GM21360 (cell line): ENCODE measurements around the gene SCNN1A.

Experiments
- ATAC-seq: cut with Tn5 transposase; IDR thresholded peaks from one replicate; pipeline ENCODE4 v1.9.1; 2021; ENCODE audit warnings: mild to moderate bottlenecking, moderate library complexity; ENCODE audit not compliant: unreplicated experiment

The SCNN1A gene

GRCh38 chr12:6369916-6370575 is 5.3 kb downstream of the SCNN1A start:
- ATAC-seq: no peak

DNA sequence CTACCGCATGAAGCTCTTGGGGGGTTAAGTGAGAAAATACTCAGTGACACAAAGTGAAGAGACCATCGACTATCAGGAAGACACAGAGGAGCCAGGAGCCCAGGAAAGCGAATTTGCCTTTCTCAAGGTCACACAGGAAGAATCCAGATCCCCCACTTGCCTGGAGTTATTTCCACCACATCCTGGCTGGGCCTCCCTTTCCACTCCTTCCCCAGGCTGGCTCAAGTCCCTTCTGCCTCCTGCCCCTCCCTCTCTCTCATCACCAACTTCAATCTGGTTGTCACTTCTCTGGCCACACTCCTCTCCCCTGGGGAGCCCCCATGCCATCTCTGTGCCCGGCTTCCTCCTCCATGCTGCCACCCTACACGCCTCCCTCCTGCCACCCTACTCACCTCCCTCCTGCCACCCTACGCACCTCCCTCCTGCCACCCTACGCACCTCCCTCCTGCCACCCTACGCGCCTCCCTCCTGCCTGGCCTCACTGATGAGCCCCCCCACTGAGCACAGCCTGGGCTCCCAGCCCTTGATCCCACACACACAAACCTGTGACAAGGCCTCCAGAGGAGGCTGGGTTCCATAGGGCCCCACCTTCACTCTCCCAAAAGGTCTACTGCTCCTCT is 6.3 kb downstream of the SCNN1A start:
- no peak for ATAC-seq

DNA sequence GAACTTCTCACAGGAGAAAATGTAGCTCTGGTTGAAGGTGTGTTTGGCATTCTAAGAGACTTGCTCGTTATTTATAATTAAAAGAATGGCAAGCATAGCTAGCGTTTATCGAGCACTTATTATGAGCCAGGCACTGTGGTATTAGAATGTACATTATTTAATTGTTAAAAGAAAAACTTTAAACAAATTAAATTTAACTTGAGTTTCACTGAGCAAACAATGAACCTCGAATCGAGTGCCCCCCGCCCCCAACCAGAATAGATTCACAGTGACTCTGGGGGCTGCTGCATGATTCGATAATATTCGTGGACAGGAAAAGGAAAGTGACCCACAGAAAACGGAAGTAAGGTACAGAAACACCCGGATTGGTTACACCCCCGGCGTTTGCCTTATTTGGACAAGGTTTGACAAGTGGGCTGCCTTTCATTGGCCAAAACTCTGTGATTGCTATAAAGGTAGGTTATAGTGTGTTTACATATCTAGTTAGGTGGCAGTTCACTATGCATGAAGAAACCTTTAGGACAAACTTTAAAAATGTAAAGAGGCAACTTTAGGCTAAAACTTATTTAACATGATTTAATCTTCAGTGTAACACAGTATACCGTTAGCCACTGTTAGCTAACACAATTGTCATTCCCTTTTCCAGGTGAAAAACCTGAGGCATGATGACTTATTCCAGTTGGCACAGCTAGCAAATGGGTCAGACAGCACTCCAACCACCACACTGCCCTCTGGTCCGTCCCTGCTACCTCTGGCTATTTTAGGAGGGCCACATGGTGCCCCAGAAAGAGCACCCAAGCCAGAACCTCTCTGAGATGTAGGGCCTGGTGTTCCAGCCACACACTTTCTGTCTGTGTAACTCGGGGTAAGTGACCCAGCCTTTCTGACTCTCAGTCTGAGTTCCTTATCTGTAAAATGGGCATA is 7.1 kb downstream of the SCNN1A start:
- no peak for ATAC-seq

GRCh38 chr12:6367065-6367968 is 8.0 kb downstream of the SCNN1A start:
- no peak for ATAC-seq

GRCh38 chr12:6364044-6364374 is 11.4 kb downstream of the SCNN1A start:
- ATAC-seq: no peak

GRCh38 chr12:6363330-6364043 is 11.9 kb downstream of the SCNN1A start:
- ATAC-seq: no peak

GRCh38 chr12:6363010-6363329 is 12.4 kb downstream of the SCNN1A start:
- ATAC-seq: no peak

- no peak for ATAC-seq
These were observed 13.0 kb downstream of the SCNN1A start for GRCh38 chr12:6362403-6362802.

DNA sequence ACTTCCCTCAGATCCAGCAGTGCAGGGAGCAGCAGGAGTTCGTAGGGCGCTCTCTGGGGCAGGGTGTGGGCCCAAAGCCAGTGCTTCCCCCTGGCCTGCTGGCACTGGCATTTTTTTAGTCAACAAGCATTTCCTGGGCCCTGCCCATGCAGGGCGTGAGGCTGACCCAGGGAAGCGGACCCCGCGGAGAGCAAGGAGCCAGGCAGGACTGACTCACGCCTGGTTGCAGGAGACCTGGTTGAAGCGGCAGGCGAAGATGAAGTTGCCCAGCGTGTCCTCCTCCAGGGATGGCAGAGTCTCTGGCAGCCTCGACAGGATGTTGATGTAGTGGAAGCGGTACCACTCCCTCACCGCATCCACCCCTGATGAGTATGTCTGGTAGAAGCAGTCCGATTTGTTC is 13.5 kb downstream of the SCNN1A start:
- ATAC-seq: no peak

DNA sequence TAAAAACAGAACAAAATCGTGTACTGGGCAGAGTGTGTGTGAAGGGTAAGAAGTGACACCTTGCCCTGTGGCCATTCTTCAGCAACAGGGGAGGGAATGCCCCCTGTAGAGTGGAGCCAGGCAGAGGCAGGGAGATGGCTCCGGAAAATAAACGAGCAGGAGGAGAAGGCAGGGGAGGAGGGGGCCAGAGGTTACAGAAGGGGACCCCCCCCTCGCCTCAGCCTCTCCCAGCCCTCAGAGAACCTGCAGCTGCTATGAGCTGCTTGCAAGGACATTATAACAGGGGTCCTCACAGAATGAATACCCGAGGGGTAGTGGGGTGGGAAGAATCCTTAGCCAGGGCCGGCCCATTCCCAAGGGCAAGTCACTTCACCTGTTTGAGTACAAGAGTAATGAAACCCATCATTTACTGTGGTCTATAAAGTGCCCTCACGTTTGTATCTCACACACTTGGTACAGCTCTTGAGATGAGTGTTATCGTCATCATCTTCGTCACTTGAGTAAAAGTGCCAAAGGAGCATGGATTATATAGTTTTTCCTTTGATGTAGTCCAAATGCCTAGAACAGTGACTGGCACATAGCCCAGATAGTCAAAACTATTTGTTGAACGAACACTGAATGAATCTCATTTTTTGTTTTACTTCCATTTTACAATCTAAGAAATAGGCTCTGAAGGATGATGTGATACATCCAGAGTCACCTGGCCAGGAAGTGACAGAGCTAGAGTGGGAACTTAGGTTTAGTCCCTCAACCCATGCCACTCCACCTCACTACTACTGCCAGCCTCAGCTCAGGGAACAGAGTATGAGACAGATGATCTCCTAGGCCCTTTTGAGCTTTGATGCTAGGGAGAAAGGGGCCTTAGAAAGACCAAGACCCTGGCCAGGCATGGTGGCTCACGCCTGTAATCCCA is 14.5 kb downstream of the SCNN1A start:
- ATAC-seq: no peak

DNA sequence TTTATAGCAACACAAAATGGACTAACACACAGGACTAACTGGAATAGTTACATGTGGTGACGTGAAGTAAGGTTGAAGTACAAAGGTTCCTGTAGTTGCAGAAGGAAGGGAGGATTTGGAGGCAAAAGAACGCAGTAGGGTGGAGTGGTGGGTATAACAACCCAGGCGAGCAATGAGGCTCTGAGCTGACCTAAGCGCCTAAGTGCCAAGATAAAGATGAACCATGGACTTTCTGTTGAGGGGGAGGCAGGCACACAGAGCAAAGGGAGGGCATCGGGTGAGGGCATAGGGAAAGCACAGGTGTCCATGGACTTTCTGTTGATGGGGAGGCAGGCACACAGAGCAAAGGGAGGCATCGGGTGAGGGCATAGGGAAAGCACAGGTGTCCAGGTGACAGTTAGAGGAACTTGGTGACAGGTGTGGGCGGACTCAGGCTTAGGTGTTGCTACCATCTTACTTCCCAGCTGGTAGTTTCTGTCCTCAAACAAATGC is 15.2 kb downstream of the SCNN1A start:
- ATAC-seq: no peak

DNA sequence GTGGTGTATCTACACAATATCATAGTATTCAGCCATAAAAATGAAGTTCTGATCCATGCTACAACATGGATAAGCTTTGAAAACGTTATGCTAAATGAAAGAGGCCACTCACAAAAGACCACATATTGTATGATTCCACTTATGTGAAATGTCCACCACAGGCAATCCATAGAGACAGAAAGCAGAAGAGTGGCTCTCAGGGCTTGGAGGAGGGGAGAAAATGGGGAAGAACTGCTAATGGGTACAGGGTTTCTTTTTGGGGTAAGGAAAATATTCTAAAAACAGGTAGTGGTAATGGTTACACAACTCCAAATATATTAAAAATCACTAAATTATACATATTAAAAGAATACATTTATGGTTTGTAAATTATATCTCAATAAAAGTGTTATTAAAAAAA is 16.5 kb downstream of the SCNN1A start:
- no peak for ATAC-seq

DNA sequence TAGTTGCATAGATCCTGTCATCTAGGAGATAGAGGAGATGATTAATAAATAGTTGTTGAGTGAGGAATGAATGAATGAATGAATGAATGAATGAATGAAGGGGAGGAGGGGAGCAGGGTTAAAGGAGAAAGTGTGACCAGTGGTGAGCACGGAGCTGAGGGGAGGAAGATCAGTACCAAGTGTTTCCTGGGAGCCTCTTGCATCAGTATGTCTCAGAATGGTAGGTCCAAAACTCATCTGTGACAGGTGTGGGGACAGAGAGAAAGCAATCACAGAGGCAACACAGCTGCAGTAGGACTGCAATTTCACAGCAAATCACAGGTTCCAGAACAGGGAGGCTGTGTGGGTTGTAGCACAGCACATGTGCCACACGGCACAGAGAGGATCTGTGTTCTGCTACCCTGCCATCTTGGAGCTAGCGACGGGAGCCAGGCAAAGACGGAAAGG is 19.0 kb downstream of the SCNN1A start:
- no peak for ATAC-seq

DNA sequence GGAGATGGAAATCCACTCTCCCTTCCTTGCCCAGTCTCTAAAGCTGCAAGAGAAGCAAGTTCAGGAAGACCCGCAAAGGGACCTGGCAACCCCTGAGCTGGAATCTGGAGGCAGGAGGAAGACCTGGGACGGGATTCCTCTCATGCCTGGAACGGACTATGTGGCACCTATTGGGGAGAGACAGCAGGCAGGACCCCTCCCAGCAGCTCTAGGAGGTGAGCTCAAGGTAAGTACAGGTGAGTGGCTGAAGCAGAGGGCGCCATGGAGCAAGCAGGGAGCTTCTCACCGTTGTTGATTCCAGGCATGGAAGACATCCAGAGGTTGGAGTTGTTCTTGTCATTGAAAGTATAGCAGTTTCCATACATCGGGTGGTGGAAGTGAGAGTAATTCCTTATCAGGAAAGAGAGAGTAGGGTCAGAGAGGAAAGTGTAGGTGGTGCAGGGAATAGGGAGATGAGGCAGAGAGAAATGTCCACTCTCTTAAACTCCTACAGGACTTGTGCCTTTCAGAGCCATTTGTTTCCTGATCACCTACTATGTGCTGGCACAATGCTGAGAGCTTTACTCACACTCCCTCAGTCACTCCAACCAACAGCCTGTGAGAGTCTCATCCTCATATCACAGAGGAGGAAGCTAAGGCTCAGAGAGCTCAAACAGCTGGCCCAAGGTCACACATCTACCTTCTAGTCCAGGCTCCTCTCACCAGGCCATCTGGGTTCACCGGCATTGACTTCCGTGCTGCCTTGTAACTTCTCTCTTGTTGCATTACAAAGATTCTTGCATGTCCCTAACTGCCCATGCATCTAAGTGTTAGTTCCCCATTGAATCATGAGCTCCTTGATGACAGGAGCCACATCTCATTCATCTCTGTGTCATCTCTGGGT is 19.6 kb downstream of the SCNN1A start:
- no peak for ATAC-seq

GRCh38 chr12:6354495-6355393 is 20.6 kb downstream of the SCNN1A start:
- ATAC-seq: no peak

DNA sequence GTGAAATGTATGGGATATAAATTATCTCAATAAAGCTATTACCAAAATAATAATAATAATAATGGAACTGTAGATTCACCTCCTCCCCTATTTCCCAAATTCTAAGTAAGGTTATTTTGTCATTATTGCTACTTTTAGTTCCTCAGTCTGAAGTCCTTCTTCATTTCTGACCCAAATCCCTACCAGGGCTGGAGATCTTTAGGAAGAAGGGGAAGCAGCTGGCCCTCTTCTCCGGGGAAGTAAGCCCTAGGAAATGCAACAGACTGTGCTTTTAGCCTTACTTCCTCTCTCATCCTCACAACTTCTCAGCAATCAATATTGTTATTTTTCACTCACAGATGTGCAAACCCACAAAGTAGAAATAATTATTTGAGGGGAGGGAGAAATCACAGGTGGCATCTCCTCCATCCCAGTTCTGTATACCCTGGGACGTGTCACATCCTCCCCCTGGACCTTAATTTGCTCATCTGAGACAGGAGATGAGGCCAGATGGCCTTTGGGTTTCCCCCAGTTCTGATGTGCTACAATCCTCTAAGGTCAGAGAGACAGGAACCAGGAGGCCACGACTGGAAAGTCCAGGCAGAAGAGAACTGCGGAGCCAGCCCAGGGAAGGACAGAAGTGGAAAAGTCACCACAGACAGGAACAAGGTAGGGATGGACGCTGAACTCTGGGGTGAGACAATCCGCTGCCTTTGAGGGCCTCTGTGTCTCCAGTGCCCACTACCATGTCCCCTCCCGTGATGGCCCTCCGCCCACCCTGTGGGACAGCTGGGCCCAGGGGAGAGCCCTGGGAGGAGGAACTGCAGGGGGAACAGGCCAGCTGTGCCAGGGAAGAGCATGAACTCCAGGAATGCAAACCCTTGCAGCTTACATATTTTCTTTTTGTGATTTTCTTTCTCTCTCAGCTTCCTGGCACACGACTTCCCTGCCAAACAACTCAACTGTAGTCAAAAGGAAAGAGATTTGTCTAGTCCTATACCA is 22.9 kb downstream of the SCNN1A start:
- no peak for ATAC-seq
